Colon (tissue), 2 donors: ENCODE data around the gene PRKAR2B.

Experiments
- FAIRE-seq: peaks from 2 replicates; lab custom pipeline; 2012; peaks lifted over from hg19 to GRCh38; lab: Jason Lieb, UNC
- donor health status: control.
- donor health status: control.

Gene PRKAR2B

GRCh38 chr7:107044347-107045194 is at the start of gene PRKAR2B:
Gene PRKAR2B (plus strand): TSS chr7:107044705. CDS start chr7:107044908, 203 bp downstream.
- no peak for FAIRE-seq

GRCh38 chr7:106994833-106995232 is 49.7 kb upstream of the PRKAR2B start:
- FAIRE-seq = no peak

GRCh38 chr7:106997487-106998271 is 46.8 kb upstream of the PRKAR2B start:
- FAIRE-seq = no peak

GRCh38 chr7:106999023-106999422 is 45.5 kb upstream of the PRKAR2B start:
- FAIRE-seq = no peak

GRCh38 chr7:107001490-107001889 is 43.0 kb upstream of the PRKAR2B start:
- no peak for FAIRE-seq

GRCh38 chr7:107002126-107002525 is 42.4 kb upstream of the PRKAR2B start:
- FAIRE-seq = no peak

GRCh38 chr7:107002529-107002998 is 41.9 kb upstream of the PRKAR2B start:
- FAIRE-seq = no peak

GRCh38 chr7:107007007-107007891 is 37.3 kb upstream of the PRKAR2B start:
- no peak for FAIRE-seq

GRCh38 chr7:107007892-107008287 is 36.6 kb upstream of the PRKAR2B start:
- no peak for FAIRE-seq

- no peak for FAIRE-seq
Measured at GRCh38 chr7:107009846-107010203, 34.7 kb upstream of the PRKAR2B start.

- FAIRE-seq = no peak
Measured at GRCh38 chr7:107012691-107013090, 31.8 kb upstream of the PRKAR2B start.

- FAIRE-seq = no peak
Measured at GRCh38 chr7:107014387-107015023, 30.0 kb upstream of the PRKAR2B start.

- no peak for FAIRE-seq
Measured at GRCh38 chr7:107016312-107016711, 28.2 kb upstream of the PRKAR2B start.

- no peak for FAIRE-seq
Measured at GRCh38 chr7:107017965-107018719, 26.4 kb upstream of the PRKAR2B start.

GRCh38 chr7:107020400-107020799 is 24.1 kb upstream of the PRKAR2B start:
- no peak for FAIRE-seq

- FAIRE-seq = no peak
Measured at GRCh38 chr7:107021600-107021999, 22.9 kb upstream of the PRKAR2B start.

- no peak for FAIRE-seq
Measured at GRCh38 chr7:107023522-107024151, 20.9 kb upstream of the PRKAR2B start.

GRCh38 chr7:107024906-107025305 is 19.6 kb upstream of the PRKAR2B start:
- FAIRE-seq = no peak

- no peak for FAIRE-seq
Measured at GRCh38 chr7:107025449-107026103, 18.9 kb upstream of the PRKAR2B start.

- FAIRE-seq = no peak
Measured at GRCh38 chr7:107026166-107026565, 18.3 kb upstream of the PRKAR2B start.
